Spinal cord (tissue), 10 donors: ENCODE measurements around the gene PACRG. TPM values are rescaled to one million over a fixed set of nuclear protein-coding genes. Genes with fewer than 3 reads are reported as not detected.

Experiments
- DNase-seq, 6 donors: peaks; one replicate each; pipeline versions ENCODE4 v3.0.0 to v3.0.0-alpha.2; 2013 to 2015; ENCODE audit warnings: low spot score in 6 of 6, low read depth in 4 of 6
- H3K27ac ChIP-seq: one replicate; pipeline ENCODE4 v1.5.1; 2013; ENCODE audit warnings: low read depth, low read length, control low read depth
- H3K27me3 ChIP-seq: one replicate; pipeline ENCODE4 v1.6.1; 2013; ENCODE audit warnings: low read length; ENCODE audit not compliant: control insufficient read depth, insufficient read depth
- H3K36me3 ChIP-seq: one replicate; pipeline ENCODE4 v1.6.1; 2013; ENCODE audit warnings: low read length; ENCODE audit not compliant: control insufficient read depth, insufficient read depth
- H3K4me1 ChIP-seq: one replicate; pipeline ENCODE4 v1.6.1; 2013; ENCODE audit warnings: low read length; ENCODE audit not compliant: control insufficient read depth, insufficient read depth
- H3K4me3 ChIP-seq: one replicate; pipeline ENCODE4 v1.5.1; 2013; ENCODE audit warnings: low read depth, low read length, control low read depth
- H3K9me3 ChIP-seq: one replicate; pipeline ENCODE4 v1.6.1; 2013; ENCODE audit warnings: low read length; ENCODE audit not compliant: control insufficient read depth, insufficient read depth
- WGBS: methylation state at CpG from one replicate; pipeline ENCODE4 v1.1.5; 2013; ENCODE audit warnings: missing lambda C conversion rate; ENCODE audit not compliant: insufficient coverage; 5-methylcytosine and 5-hydroxymethylcytosine counted together
- polyA plus RNA-seq, 2 donors: library from polyadenylated mRNA; unstranded; fragments of 120-200 nt; gene quantifications; one replicate each; pipeline ENCODE4 v1.2.1, GENCODE V29; 2013; ENCODE audit not compliant: insufficient read length in 2 of 2
- total RNA-seq, 2 donors: library from RNA; depleted of rRNA in 1 of 2; stranded (reverse); fragments of 120-200 nt in 1 of 2; fragments of >200 nt in 1 of 2; gene quantifications; one replicate each; pipeline versions ENCODE4 v1.2.3 to v1.2.4, GENCODE V29; 2013 to 2014
- donor health status: healthy.

The PACRG gene
- total and polyA plus RNA-seq, 4 donors = 9.5 to 21.2 (median 17.8) TPM

DNA sequence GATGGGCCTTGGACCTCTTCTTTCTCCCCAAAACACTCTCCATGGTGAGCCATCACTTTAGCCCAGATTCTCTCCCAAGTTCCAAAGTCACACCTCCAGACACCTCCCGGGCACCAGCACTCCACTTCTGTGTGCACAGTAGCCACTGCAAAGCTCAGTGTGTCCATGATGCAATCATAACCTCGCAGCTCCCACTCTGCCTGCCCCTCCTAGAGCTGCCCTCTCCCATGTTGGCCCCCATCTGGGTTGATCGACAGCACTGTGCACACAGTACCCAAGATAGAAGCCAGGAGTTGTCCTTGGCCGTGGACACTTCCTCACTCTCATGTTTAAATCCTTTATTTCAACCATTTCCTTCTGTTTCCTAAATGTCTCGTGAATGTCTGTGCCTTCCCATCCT lies 293.3 kb downstream of the PACRG start:
- no peaks in the 10 kb centered on the region for H3K27me3 ChIP-seq
- peaks cover 3% of the 10 kb centered on the region for H3K9me3 ChIP-seq
- H3K27ac ChIP-seq = no peak overlapping the region
- no peaks in the 10 kb centered on the region for H3K36me3 ChIP-seq
- H3K4me3 ChIP-seq = no peak overlapping the region
- H3K4me1 ChIP-seq = peaks cover 3% of the 10 kb centered on the region
- DNase-seq = no peak
- WGBS = 92% methylated on average over 5 of the region's 5 CpGs

DNA sequence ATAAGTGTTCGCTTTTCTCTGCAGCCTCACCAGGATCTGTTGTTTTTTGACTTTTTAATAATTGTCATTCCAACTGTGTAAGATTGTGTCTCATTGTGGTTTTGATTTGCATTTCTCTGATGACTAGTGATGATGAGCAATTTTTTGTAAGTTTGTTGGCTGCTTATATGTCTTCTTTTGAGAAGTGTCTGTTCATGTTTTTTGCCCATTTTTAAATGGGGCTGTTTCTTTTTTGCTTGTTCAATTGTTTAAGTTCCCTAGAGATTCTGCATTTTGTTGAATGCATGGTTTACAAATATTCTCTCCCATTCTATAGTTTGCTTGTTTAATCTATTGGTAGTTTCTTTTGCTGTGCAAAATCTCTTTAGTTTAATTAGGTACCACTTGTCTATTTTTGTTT lies 295.9 kb downstream of the PACRG start:
- Histone ChIP-seq H3K4me1 (peaks cover 3% of the 10 kb centered on the region), H3K27ac (no peak overlapping the region), H3K9me3 (peaks cover 3% of the 10 kb centered on the region), H3K36me3 (no peaks in the 10 kb centered on the region), H3K4me3 (no peak overlapping the region), H3K27me3 (no peaks in the 10 kb centered on the region)
- DNase-seq = no peak
- no CpG with 5 or more reads among the region's 1 CpG for WGBS

DNA sequence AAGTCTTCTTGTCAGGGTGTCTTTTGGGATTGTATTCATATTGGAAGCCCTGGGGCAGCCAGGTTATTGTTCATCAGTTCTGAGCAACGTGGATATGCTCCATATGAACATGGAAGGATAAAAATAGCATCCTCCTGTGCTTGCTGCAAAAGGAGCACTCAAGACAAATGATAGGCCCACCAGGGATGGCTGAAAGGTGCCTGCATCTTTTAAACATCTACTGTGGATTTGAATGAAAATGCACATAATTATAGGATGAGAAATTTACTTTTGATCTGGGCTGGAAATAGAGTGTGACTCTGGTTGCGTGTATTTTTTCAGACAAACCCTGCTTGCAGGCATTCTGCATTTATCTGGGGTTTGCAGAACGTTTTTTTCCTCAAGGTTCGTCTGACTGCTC lies 299.1 kb downstream of the PACRG start:
- Histone ChIP-seq H3K4me3 (no peak overlapping the region), H3K27ac (no peak overlapping the region), H3K9me3 (peaks cover 5% of the 10 kb centered on the region), H3K36me3 (no peaks in the 10 kb centered on the region), H3K4me1 (no peaks in the 10 kb centered on the region), H3K27me3 (no peaks in the 10 kb centered on the region)
- 73% methylated on average over 2 of the region's 4 CpGs for WGBS
- DNase-seq = no peak

GRCh38 chr6:163030980-163031379 lies 303.2 kb downstream of the PACRG start:
- H3K4me3 ChIP-seq = no peak overlapping the region
- no peaks in the 10 kb centered on the region for H3K36me3 ChIP-seq
- no peak for DNase-seq
- peaks cover 2% of the 10 kb centered on the region for H3K9me3 ChIP-seq
- H3K27ac ChIP-seq = no peak overlapping the region
- no peaks in the 10 kb centered on the region for H3K4me1 ChIP-seq
- H3K27me3 ChIP-seq = no peaks in the 10 kb centered on the region
- 100% methylated on average over 1 of the region's 1 CpG for WGBS

DNA sequence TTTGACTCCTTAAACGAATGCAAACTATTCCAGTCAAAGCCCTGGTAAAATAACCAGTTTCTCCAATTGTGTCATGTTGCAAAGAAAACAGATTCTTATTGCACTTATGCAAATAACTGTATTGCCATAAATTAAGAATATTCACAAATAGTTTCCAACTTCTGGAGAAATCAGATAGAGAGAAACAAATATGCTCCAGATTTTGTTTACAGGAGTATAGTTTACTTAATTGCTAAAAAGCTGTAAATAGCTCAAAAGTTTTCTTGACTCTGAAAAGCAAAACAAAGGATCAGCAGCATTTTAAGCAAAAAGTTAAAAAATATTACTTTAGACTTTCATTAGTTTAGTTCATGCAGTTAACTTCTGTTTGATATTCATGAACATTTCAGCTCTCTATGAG lies 304.2 kb downstream of the PACRG start:
- H3K4me3 ChIP-seq = no peak overlapping the region
- peaks cover under 1% of the 10 kb centered on the region for H3K4me1 ChIP-seq
- 100% methylated on average over 1 of the region's 1 CpG for WGBS
- no peak for DNase-seq
- peaks cover 2% of the 10 kb centered on the region for H3K9me3 ChIP-seq
- no peaks in the 10 kb centered on the region for H3K27me3 ChIP-seq
- no peak overlapping the region for H3K27ac ChIP-seq
- H3K36me3 ChIP-seq = no peaks in the 10 kb centered on the region

DNA sequence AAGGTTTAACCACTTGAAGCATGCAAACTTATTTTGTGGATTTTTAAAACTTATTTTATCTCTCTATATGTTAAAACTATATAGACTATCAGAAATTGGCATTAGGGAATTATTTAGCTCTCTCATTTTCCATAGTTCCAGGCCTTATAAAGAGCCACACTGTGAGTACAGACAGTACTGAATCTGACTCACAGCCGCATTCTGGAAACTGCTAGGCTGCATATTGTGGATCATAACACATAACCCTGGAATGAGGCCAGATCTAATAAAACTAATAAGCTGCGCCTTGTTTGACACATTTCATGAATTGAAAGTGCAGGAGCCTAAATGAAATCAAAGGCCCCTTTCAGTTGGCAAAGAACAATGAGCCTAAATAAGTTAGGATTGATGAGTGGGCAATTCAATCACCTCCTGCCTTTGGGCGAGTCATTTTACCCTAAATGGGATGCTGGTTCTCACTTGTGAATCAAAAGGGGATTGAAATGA lies 308.4 kb downstream of the PACRG start:
- peak in 3 of 6 donors; percentile 14 to 57 (median 42) for DNase-seq
- 66% methylated on average over 2 of the region's 3 CpGs for WGBS
- Histone ChIP-seq H3K27me3 (no peaks in the 10 kb centered on the region), H3K36me3 (no peaks in the 10 kb centered on the region), H3K27ac (peak overlapping the region; percentile 10), H3K4me3 (no peak overlapping the region), H3K4me1 (peaks cover 7% of the 10 kb centered on the region), H3K9me3 (peaks cover 2% of the 10 kb centered on the region)

DNA sequence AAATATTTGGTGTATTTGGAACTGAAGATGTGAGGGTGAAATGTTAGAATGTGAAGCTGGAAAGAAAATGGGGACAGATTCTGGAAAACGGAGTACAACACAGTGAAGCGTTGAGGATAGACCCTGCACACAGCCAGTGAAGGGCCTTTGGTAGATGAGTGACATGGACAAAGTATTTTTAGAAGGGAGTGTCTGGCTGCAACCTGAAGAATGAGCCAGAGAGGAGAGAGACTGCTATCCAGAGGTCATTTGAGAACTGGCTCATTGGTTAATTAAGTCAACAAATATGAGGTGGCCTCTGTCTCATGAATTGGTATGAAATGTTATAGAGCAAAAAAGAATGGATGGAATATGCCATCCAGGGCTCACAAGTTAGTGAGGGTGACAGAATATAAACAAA lies 310.5 kb downstream of the PACRG start:
- Histone ChIP-seq H3K4me3 (no peak overlapping the region), H3K9me3 (no peaks in the 10 kb centered on the region), H3K36me3 (no peaks in the 10 kb centered on the region), H3K4me1 (peaks cover 7% of the 10 kb centered on the region), H3K27ac (no peak overlapping the region), H3K27me3 (no peaks in the 10 kb centered on the region)
- 100% methylated on average over 2 of the region's 2 CpGs for WGBS
- no peak for DNase-seq

GRCh38 chr6:163048345-163048744 lies 320.6 kb downstream of the PACRG start:
- no peaks in the 10 kb centered on the region for H3K4me1 ChIP-seq
- 100% methylated on average over 3 of the region's 5 CpGs for WGBS
- H3K4me3 ChIP-seq = no peak overlapping the region

GRCh38 chr6:163053667-163054344 lies 326.0 kb downstream of the PACRG start:
- H3K36me3 ChIP-seq = no peaks in the 10 kb centered on the region
- no peaks in the 10 kb centered on the region for H3K4me1 ChIP-seq
- H3K27me3 ChIP-seq = no peaks in the 10 kb centered on the region
- H3K9me3 ChIP-seq = no peaks in the 10 kb centered on the region
- 46% methylated on average over 5 of the region's 11 CpGs for WGBS
- H3K4me3 ChIP-seq = no peak overlapping the region
- DNase-seq = peak in 1 of 6 donors; percentile 4
- no peak overlapping the region for H3K27ac ChIP-seq

More at GRCh38 chr6:163048345-163048744, 320.6 kb downstream of the PACRG start:
- DNase-seq = no peak
- Histone ChIP-seq H3K27ac (no peak overlapping the region), H3K27me3 (no peaks in the 10 kb centered on the region), H3K36me3 (no peaks in the 10 kb centered on the region), H3K9me3 (no peaks in the 10 kb centered on the region)

- Histone ChIP-seq H3K9me3 (no peaks in the 10 kb centered on the region), H3K4me1 (no peaks in the 10 kb centered on the region), H3K27ac (no peak overlapping the region), H3K27me3 (no peaks in the 10 kb centered on the region), H3K4me3 (no peak overlapping the region), H3K36me3 (no peaks in the 10 kb centered on the region)
- 87% methylated on average over 3 of the region's 5 CpGs for WGBS
- DNase-seq = no peak
These were observed 326.9 kb downstream of the PACRG start for GRCh38 chr6:163054641-163055040.
